ENCODE results near the gene CERT1. TPM values are rescaled to one million over a fixed set of nuclear protein-coding genes. Genes with fewer than 3 reads are reported as not detected.

The CERT1 gene
- total and polyA plus RNA-seq, 2 donors from 2014 or later: 14.5 to 50.1 TPM

GRCh38 chr5:75463726-75464125, 47.7 kb downstream of the CERT1 start:
- Histone ChIP-seq H3K4me1 (ENCODE audit: control insufficient read depth in 2 of 3, insufficient read depth in 2 of 3, low read depth in 1 of 3, low read length in 3 of 3) (peaks cover 0 to 2% (median 0%) of the 10 kb centered on the region in 3 donors), H3K9ac (ENCODE audit: low read length in 3 of 3) (no peak overlapping the region), H3K36me3 (ENCODE audit: control insufficient read depth in 2 of 3, insufficient read depth in 3 of 3, low read length in 3 of 3) (no peaks in the 10 kb centered on the region), H3K27ac (ENCODE audit: low read depth in 2 of 2, low read length in 2 of 2) (no peak overlapping the region), H3K4me3 (ENCODE audit: low read length in 3 of 3) (no peak overlapping the region), H3K9me3 (ENCODE audit: control insufficient read depth in 2 of 3, insufficient read depth in 1 of 3, low read length in 3 of 3) (peaks cover 2 to 6% (median 2%) of the 10 kb centered on the region in 3 donors), H3K27me3 (ENCODE audit: control insufficient read depth, insufficient read depth, low read length) (no peaks in the 10 kb centered on the region)
- FAIRE-seq: no peak
- no peak for DNase-seq
- intact Hi-C loops (cut with DNase I): no loop called here
- no peak for TF ChIP-seq CTCF (IDR thresholded peaks at IDR 0.05; ENCODE audit: borderline replicate concordance, extremely low read depth, insufficient read depth)

GRCh38 chr5:75461679-75462078, 49.8 kb downstream of the CERT1 start:
- Histone ChIP-seq H3K9me3 (ENCODE audit: control insufficient read depth in 2 of 3, insufficient read depth in 1 of 3, low read length in 3 of 3) (no peaks in the 10 kb centered on the region), H3K27ac (ENCODE audit: low read depth in 2 of 2, low read length in 2 of 2) (no peak overlapping the region), H3K4me1 (ENCODE audit: control insufficient read depth in 2 of 3, insufficient read depth in 2 of 3, low read depth in 1 of 3, low read length in 3 of 3) (peaks cover 0 to 2% (median 0%) of the 10 kb centered on the region in 3 donors), H3K36me3 (ENCODE audit: control insufficient read depth in 2 of 3, insufficient read depth in 3 of 3, low read length in 3 of 3) (no peaks in the 10 kb centered on the region), H3K4me3 (ENCODE audit: low read length in 3 of 3) (no peak overlapping the region), H3K9ac (ENCODE audit: low read length in 3 of 3) (no peak overlapping the region), H3K27me3 (ENCODE audit: control insufficient read depth, insufficient read depth, low read length) (no peaks in the 10 kb centered on the region)
- no peak for DNase-seq
- no peak for TF ChIP-seq CTCF (IDR thresholded peaks at IDR 0.05; ENCODE audit: borderline replicate concordance, extremely low read depth, insufficient read depth)
- FAIRE-seq: no peak
- intact Hi-C loops (cut with DNase I): no loop called here

- no peaks in the 10 kb centered on the region for H3K36me3 ChIP-seq (ENCODE audit: control insufficient read depth in 2 of 3, insufficient read depth in 3 of 3, low read length in 3 of 3)
- H3K27ac ChIP-seq (ENCODE audit: low read depth in 2 of 2, low read length in 2 of 2): no peak overlapping the region
- TF ChIP-seq CTCF (IDR thresholded peaks at IDR 0.05; ENCODE audit: borderline replicate concordance, extremely low read depth, insufficient read depth): no peak
- H3K9me3 ChIP-seq (ENCODE audit: control insufficient read depth in 2 of 3, insufficient read depth in 1 of 3, low read length in 3 of 3): no peaks in the 10 kb centered on the region
- intact Hi-C loops (cut with DNase I): no loop called here
- no peak overlapping the region for H3K9ac ChIP-seq (ENCODE audit: low read length in 3 of 3)
- H3K27me3 ChIP-seq (ENCODE audit: control insufficient read depth, insufficient read depth, low read length): no peaks in the 10 kb centered on the region
- DNase-seq (peak in 2 of 5 donors; percentile 17 to 25), FAIRE-seq (no peak)
- H3K4me3 ChIP-seq (ENCODE audit: low read length in 3 of 3): no peak overlapping the region
- peaks cover 0 to 2% (median 0%) of the 10 kb centered on the region in 3 donors for H3K4me1 ChIP-seq (ENCODE audit: control insufficient read depth in 2 of 3, insufficient read depth in 2 of 3, low read depth in 1 of 3, low read length in 3 of 3)
Observed at GRCh38 chr5:75460942-75461610, 50.4 kb downstream of the CERT1 start.

Measured in kidney (tissue), 14 donors.